ENCODE results near the gene CDH5.

- TF ChIP-seq, protein P1, sequence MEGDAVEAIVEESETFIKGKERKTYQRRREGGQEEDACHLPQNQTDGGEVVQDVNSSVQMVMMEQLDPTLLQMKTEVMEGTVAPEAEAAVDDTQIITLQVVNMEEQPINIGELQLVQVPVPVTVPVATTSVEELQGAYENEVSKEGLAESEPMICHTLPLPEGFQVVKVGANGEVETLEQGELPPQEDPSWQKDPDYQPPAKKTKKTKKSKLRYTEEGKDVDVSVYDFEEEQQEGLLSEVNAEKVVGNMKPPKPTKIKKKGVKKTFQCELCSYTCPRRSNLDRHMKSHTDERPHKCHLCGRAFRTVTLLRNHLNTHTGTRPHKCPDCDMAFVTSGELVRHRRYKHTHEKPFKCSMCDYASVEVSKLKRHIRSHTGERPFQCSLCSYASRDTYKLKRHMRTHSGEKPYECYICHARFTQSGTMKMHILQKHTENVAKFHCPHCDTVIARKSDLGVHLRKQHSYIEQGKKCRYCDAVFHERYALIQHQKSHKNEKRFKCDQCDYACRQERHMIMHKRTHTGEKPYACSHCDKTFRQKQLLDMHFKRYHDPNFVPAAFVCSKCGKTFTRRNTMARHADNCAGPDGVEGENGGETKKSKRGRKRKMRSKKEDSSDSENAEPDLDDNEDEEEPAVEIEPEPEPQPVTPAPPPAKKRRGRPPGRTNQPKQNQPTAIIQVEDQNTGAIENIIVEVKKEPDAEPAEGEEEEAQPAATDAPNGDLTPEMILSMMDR (IDR thresholded peaks at IDR 0.05; ENCODE audit: low read depth, low read length, missing input control): no peak
- TF ChIP-seq TAF1 (conservative IDR thresholded peaks at IDR 0.05) (no peak), YY1 (IDR thresholded peaks at IDR 0.05) (no peak)
These were observed 4.8 kb upstream of the CDH5 start for GRCh38 chr16:66361604-66362135.
